ENCODE measurements around the gene PLXND1. TPM values are rescaled to one million over a fixed set of nuclear protein-coding genes. Genes with fewer than 3 reads are reported as not detected.

Gene PLXND1
- total RNA-seq, 1 donor from 2014 or later: 96.5 TPM

DNA sequence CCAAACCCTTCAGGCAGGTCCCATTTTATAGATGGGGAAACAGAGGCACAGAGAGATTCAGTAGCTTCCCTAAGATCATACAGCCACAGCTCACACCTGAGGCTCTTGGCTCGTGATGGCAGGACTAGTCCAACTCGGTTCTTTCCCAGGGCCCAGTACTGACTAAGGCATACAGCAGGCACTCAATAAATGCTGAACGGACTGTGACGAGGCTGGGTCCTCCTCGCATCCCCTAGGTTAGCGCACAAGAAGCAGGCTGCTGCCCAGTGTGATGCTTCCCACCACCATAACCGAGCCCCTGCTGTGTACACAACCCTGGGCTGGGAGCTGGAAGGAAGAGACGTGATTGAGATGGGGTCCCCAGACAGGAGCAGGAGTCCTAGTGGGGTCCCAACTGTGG lies 24.9 kb downstream of the PLXND1 start:
- Histone ChIP-seq H3K27me3 (no peaks in the 10 kb centered on the region), H3K27ac (no peak overlapping the region), H3K36me3 (peaks cover 0 to 44% of the 10 kb centered on the region in 2 donors), H3K4me3 (no peak overlapping the region), H3K4me1 (peaks cover 44% of the 10 kb centered on the region), H3K9me3 (no peaks in the 10 kb centered on the region)
- DNase-seq (ENCODE audit: extremely low spot score in 2 of 2): no peak
- intact Hi-C loops (cut with DNase I): no loop called here
- TF ChIP-seq POLR2A (IDR thresholded peaks at IDR 0.05): no peak

DNA sequence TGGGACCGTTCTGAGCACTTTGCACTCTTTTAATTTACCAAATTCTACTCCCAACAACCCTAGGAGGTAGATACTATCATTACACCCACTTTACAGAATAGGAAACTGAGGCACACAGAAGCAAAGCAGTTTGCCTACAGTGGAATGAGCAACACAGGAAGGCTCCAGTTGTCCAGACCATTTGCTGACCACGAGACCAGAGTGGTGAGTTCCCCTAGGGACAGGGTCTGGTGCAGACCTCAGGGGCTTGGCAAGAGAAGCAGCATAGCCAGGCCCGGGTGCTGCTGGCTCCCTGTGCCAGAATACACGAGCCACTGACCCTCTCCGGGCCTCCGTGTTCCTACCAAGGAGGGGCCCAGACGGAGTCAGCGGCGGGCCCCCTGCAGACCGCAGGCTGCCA lies 26.5 kb downstream of the PLXND1 start:
- no peak overlapping the region for H3K4me3 ChIP-seq
- H3K4me1 ChIP-seq: peaks cover 35% of the 10 kb centered on the region
- H3K27ac ChIP-seq: peak overlapping the region; percentile 7
- no peaks in the 10 kb centered on the region for H3K9me3 ChIP-seq
- TF ChIP-seq POLR2A (IDR thresholded peaks at IDR 0.05): no peak
- TF ChIP-seq POLR2AphosphoS5 (IDR thresholded peaks at IDR 0.05; ENCODE audit: insufficient read depth in 1 of 2, low read depth in 1 of 2): no peak
- TF ChIP-seq, protein P1, sequence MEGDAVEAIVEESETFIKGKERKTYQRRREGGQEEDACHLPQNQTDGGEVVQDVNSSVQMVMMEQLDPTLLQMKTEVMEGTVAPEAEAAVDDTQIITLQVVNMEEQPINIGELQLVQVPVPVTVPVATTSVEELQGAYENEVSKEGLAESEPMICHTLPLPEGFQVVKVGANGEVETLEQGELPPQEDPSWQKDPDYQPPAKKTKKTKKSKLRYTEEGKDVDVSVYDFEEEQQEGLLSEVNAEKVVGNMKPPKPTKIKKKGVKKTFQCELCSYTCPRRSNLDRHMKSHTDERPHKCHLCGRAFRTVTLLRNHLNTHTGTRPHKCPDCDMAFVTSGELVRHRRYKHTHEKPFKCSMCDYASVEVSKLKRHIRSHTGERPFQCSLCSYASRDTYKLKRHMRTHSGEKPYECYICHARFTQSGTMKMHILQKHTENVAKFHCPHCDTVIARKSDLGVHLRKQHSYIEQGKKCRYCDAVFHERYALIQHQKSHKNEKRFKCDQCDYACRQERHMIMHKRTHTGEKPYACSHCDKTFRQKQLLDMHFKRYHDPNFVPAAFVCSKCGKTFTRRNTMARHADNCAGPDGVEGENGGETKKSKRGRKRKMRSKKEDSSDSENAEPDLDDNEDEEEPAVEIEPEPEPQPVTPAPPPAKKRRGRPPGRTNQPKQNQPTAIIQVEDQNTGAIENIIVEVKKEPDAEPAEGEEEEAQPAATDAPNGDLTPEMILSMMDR (IDR thresholded peaks at IDR 0.05): no peak
- peaks cover 0 to 36% of the 10 kb centered on the region in 2 donors for H3K36me3 ChIP-seq
- H3K27me3 ChIP-seq: no peaks in the 10 kb centered on the region
- no peak for DNase-seq (ENCODE audit: extremely low spot score in 2 of 2)
- intact Hi-C loops (cut with DNase I): no loop called here

DNA sequence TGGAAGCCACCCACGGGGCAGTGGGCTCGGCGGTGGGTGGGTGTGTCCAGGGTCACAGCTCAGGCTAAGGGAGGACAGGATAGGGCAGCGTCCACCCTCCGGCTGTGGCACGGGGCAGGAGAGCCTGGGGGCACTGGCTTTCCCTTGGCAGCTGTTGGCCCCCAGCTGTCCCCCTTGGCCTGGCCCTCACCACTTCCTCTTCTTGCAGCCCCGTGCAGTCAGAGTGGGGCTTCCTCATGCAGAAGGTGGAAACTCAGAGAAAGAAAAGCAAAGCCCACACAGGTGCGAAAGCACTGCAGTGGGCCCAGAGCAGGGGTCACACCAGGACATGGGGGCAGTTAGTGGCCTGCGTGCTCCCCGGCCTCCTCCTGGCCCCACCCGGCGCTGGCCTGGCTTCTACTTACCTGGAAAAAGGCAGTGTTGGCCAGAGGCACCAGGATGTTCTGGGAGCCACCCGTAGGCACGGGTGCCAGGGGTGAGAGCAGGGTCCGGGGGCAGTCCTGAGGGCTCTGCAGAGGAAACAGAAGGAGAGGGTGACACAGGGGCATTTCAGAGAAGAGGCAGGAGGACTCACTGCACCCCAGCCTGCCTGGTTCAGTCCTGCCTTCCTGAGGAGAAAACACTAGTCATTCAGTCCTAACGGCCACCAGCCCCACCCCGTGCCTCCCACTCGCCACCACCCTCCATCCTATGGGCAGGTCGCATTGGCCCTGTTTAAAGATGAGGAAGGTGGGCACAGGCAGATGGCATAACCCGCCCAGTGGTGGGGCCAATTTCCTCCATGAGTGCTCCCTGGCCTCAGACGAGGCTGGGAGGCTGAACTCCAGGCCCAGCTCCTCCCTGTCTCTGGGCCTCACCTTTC lies 28.3 kb downstream of the PLXND1 start:
- Histone ChIP-seq H3K27ac (peak overlapping the region; percentile 87), H3K27me3 (no peaks in the 10 kb centered on the region), H3K9me3 (no peaks in the 10 kb centered on the region), H3K4me3 (no peak overlapping the region), H3K4me1 (peaks cover 35% of the 10 kb centered on the region), H3K36me3 (peaks cover 0 to 38% of the 10 kb centered on the region in 2 donors)
- TF ChIP-seq, protein P1 (IDR thresholded peaks at IDR 0.05): no peak
- TF ChIP-seq POLR2A (IDR thresholded peaks at IDR 0.05) (no peak), POLR2AphosphoS5 (IDR thresholded peaks at IDR 0.05; ENCODE audit: insufficient read depth in 1 of 2, low read depth in 1 of 2) (no peak)
- intact Hi-C loops (cut with DNase I): no loop called here
- DNase-seq (ENCODE audit: extremely low spot score in 2 of 2): no peak

DNA sequence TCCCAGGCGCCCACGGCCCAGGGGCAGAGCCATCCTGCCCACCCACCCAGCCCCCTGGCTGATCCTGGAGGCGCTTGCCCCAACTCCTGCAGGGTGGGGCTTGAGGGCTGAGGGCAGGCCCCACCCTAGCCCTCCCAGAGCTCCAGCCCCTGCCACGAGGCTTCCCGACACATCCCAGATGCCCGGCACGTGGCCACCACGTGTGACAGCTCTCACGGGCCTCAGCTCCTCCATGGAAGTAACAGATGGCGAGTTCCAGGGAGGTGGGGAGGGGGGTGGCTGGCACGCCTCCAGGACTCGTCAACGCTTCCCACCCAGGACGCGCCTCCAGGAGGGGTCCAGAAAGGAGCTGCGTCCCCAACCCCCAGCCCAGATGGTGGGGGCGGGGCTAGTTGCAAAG lies 29.1 kb downstream of the PLXND1 start:
- intact Hi-C loops (cut with DNase I): no loop called here

DNA sequence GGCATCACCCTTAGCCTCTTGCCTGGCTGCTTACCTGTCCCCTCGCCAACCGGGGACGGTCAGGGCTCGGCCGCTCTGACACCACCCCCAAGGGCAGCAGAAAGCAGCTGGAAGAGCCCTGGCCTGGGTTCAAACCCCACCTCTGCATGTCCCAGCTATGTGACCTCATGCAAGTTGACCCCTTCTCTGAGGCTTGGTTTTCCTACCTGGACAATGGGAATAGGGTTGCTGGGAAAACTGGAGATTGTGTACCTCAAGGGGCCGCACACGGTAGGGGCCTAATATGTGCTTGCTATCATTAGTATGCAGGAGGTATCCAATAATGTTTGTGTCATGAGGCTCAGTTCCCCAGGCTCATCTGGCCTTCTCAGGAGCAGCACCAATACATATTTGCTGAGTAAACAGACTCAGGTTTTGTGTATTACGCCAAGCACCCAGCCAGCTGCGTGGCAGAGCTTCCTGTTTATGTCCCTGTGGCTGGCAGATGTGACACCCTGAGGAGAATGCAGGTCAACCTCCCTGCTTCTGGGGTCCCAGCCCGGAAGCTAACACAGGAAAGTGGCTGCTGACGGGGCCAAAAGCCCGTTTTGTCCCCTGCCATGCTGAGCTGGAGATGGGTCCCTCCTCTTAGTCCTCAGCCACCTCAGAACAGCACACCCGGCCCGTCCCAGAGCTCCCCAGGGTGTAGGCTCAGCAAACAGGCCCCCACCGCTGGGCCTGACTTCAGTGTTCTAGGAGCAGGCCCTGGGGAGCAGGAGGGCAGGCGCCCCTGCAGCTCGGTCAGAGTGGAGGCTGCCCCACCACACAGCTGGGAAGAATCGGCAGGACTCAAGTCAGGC lies 29.7 kb downstream of the PLXND1 start:
- peaks cover 0 to 37% of the 10 kb centered on the region in 2 donors for H3K36me3 ChIP-seq
- H3K4me3 ChIP-seq: no peak overlapping the region
- peak overlapping the region; percentile 87 for H3K27ac ChIP-seq
- no peaks in the 10 kb centered on the region for H3K9me3 ChIP-seq
- intact Hi-C loops (cut with DNase I): no loop called here
- peak in 1 of 2 donors; percentile 53 for TF ChIP-seq POLR2AphosphoS5 (IDR thresholded peaks at IDR 0.05; ENCODE audit: insufficient read depth in 1 of 2, low read depth in 1 of 2)
- TF ChIP-seq POLR2A (IDR thresholded peaks at IDR 0.05): no peak
- TF ChIP-seq, protein P1 (IDR thresholded peaks at IDR 0.05): no peak
- peaks cover 35% of the 10 kb centered on the region for H3K4me1 ChIP-seq
- DNase-seq (ENCODE audit: extremely low spot score in 2 of 2): no peak
- no peaks in the 10 kb centered on the region for H3K27me3 ChIP-seq

More for the DNA sequence above, 29.1 kb downstream of the PLXND1 start:
- Histone ChIP-seq H3K36me3 (peaks cover 0 to 37% of the 10 kb centered on the region in 2 donors), H3K9me3 (no peaks in the 10 kb centered on the region), H3K27me3 (no peaks in the 10 kb centered on the region), H3K4me1 (peaks cover 35% of the 10 kb centered on the region), H3K4me3 (no peak overlapping the region), H3K27ac (peak overlapping the region; percentile 87)
- no peak for DNase-seq (ENCODE audit: extremely low spot score in 2 of 2)
- TF ChIP-seq, protein P1 (IDR thresholded peaks at IDR 0.05): no peak
- TF ChIP-seq POLR2AphosphoS5 (IDR thresholded peaks at IDR 0.05; ENCODE audit: insufficient read depth in 1 of 2, low read depth in 1 of 2) (no peak), POLR2A (IDR thresholded peaks at IDR 0.05) (no peak)
